GM12891 (cell line): ENCODE measurements around the gene HOXD8.

ENCODE experiments used
- DNase-seq: peaks from one replicate; pipeline ENCODE4 v3.0.0; 2011; ENCODE audit warnings: low spot score; ENCODE audit not compliant: insufficient read length
- FAIRE-seq: peaks from 2 replicates; lab custom pipeline; 2011; peaks lifted over from hg19 to GRCh38; lab: Jason Lieb, UNC
- PAX5 ChIP-seq: IDR thresholded peaks from 2 replicates; pipeline ENCODE4 v1.6.1; 2011; ENCODE audit warnings: low read length, moderate library complexity, mild to moderate bottlenecking; ENCODE audit not compliant: insufficient read depth, severe bottlenecking
- POLR2A ChIP-seq: IDR thresholded peaks from 2 replicates; pipeline ENCODE4 v1.6.1; 2011; ENCODE audit warnings: low read depth, low read length, control low read depth
- POLR2AphosphoS5 ChIP-seq: IDR thresholded peaks from 2 replicates; pipeline ENCODE4 v1.6.1; 2011; ENCODE audit warnings: low read depth, low read length, control low read depth
- POU2F2 ChIP-seq: IDR thresholded peaks from 2 replicates; pipeline ENCODE4 v1.6.1; 2011; ENCODE audit warnings: low read depth, mild to moderate bottlenecking, control low read depth, low read length, moderate library complexity
- SPI1 ChIP-seq: IDR thresholded peaks from 2 replicates; pipeline ENCODE4 v1.6.1; 2011; ENCODE audit warnings: low read depth, low read length, control low read depth
- TAF1 ChIP-seq: IDR thresholded peaks from 2 replicates; pipeline ENCODE4 v1.6.1; 2011; ENCODE audit warnings: low read depth, low read length, control low read depth

HOXD8 gene

DNA sequence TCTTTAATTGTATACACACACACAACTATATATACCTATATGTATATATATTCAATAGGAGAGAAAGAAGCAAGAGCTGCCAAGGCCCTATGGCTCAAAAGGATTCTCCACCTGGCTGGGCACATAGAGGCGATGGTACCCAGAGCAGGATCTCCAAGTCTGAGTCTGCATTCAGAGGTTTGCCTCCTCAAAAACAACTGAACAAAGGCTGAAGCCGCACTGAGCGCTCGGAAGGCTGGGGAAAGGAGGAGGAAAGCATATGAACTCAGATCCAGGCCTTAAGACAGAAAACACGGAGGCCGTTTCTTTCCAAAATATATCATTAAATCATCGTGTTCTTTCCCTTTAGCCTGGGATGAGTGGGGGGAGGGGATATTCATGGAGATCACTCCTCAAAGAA lies 26.3 kb upstream of the HOXD8 start:
- DNase-seq (no peak), FAIRE-seq (no peak)
- no peak for TF ChIP-seq PAX5
- no peak for TF ChIP-seq POLR2AphosphoS5
- TF ChIP-seq POU2F2: no peak
- no peak for TF ChIP-seq TAF1
- no peak for TF ChIP-seq SPI1
- no peak for TF ChIP-seq POLR2A

DNA sequence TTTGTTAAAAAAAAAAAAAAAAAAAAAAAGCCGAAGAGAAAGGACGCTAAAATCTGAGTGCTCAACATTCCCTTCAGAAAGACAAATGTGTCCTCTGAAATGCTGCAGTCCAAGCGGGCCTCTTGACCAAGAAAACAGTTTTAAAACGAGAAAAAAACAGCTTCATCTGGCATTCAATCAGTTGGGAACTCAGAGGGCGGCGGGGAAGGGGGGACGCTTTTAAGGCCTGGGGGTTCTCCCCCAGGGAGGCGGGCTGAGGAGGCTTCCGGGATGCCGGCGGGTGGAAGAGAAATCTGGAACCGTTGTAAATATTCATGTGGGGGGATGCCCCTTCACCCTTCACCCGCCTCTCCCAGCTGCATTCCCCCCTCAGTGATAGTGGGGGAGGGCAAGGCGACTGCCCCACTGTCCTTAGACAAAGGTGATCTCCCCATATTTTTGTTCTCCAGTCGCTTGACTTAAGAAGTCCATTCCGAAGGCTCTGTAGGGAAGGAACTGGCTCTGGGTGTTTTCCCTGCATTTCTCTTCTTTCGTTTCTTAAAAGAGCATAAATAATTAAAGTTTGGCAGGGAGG lies 25.7 kb upstream of the HOXD8 start:
- no peak for DNase-seq
- FAIRE-seq: no peak
- TF ChIP-seq POLR2AphosphoS5 (no peak), POLR2A (no peak), TAF1 (no peak), POU2F2 (no peak), SPI1 (no peak), PAX5 (no peak)

DNA sequence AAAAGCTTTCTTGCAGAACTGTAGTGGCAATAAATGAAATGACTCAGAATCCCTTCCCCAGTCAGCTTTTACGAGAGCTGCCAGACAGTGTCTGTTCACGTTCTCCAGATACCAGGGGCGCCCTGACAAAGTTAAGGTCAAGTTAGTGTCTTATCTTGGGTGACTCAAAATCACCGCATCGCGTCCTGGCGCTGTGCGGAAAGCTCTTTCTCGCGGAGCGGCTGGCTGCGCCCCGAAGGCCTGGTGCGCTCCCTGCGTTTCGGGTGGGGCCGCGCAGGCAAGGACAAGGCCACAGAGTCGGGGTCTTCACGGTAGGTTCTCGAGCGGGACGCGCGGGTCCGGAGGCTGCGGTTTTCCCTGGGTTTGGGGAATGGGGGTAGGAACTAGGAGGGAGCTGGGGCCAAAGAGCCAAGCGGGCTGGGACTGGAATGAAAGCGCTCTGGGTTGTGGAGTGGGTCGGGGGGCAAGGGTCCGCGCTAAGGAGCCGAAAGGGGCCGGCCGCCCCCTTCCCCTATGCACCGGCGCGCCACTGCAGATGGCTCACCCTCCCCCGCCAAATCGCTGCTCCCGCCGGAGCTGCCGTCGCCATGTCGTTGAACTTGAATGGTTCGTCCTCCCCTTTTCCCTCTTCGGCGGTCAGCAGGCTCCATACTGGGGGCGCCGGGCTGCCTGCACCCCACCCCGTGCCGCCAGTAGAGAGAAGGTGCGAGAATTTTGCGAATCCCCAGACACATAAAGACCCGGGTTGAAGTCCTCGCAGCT lies 25.0 kb upstream of the HOXD8 start:
- TF ChIP-seq POU2F2 (no peak), POLR2A (no peak), SPI1 (no peak), PAX5 (no peak), TAF1 (no peak), POLR2AphosphoS5 (no peak)
- no peak for DNase-seq
- no peak for FAIRE-seq

DNA sequence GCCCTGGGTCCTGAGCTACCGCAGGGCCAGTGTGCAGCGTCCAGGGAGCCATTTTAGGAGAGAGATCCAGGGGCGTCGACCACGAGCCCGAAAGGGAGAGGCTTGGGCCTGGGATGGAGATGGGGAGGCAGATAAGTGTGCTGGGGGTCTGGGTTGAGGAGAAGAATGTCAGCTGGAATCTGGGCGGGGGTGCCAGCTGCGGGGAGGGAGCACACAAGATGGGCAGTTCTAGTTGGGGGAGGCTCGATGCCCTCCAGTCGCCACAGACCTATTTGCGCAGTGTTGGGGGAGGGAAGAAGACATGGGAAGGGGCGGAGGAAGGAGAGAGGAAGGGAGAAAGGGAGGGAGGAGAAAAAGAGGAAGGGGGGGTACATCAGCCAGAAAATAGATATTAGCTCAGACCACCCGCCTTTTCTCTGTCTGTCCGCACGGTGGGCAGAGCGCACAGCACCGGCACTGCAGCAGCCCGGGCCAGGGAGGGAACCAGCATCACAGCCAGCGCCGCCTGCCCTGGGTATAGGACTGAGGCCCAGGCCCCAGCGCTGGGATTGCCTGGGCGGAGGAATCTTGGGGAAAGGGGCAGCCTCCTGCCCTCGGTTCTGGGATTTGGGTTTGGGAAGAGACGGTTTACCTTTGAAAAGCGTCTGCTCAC lies 24.3 kb upstream of the HOXD8 start:
- no peak for FAIRE-seq
- DNase-seq: no peak
- no peak for TF ChIP-seq POLR2A

DNA sequence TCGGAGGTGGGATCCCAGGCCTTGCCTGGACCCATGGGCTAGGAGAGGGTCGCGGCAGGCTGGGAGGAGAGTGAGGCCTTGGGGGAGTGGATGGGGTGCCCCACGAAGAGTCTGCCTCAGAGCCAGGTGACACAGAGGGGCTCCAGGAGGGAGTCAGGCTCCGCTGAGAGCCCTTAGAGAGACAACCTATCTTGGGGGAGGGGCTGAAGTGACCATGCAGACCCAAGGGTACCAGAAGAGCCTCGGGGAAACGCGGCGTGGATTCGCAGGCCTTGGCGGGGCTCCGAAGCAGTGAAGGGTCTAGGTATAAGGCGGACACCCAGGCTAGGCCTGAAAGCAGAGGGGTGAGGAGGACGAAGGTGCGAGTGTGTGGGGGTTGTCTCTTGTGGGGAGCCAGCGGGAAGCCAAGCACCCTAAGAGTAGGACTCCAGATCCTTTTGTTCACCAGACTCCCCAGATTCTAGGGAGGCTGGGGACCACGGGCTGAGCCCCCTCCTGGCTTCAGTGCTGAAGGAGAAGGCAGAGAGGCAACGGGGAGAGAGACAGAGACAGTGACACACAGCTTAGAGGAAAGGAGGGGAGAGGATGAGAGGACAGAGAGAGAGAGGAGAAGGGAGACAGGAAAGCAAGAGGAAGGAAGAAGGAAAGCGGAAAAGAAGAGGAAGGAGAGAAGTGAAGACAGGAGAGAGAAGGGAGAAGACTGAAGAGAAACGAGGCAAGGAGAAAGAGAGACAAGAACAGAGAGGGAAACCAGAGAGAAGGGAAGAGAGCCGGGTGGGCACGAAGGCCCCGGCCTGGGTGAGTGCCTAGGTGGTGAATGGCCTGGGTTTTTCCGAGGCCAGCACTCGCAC lies 23.6 kb upstream of the HOXD8 start:
- DNase-seq (no peak), FAIRE-seq (no peak)
- TF ChIP-seq POLR2AphosphoS5: no peak

DNA sequence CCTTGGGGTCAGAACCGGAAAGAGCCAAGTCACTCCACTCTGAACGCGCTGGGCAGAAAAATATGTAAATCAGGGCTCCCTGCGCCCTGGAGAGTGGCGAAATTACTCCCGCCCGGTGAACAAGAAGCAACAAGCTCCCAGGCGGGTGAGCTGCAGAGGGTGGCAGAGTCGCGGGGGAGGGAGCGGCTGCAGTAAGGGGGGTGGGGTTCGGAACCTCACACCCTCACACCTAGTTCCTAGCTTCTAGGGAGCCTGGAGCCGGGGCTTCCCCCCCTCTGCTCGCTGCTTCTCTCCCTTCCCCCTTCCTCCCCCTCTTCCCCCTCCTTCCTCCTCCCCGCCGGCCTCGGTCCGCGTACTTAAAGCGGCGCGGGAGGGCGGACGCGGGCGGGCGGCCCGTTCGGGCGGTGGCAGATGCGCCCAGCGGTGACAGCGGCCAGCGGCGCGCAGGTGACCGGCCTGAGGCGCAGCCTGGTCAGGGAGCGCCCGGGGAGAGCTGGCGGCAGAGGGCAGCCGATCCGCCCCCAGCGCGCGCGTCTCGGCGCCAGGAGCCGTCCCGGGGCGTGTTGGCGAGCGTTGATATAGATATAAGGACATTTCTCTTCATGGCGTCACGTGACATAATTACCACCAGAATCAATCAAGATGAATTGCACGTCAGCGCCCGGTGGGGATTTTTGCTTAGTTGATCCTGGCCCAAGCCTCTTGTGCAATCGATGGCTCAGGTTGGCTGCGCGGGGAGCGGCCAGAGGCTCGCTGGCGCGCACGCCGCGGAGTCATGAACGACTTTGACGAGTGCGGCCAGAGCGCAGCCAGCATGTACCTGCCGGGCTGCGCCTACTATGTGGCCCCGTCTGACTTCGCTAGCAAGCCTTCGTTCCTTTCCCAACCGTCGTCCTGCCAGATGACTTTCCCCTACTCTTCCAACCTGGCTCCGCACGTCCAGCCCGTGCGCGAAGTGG lies 22.6 kb upstream of the HOXD8 start, which contains the start of gene HOXD11:
Gene HOXD11 (plus strand): TSS at position 700 of the 959 bp plus-strand sequence. CDS start 76 bp downstream, at position 776.
- TF ChIP-seq PAX5 (no peak), POLR2A (no peak), POU2F2 (no peak), POLR2AphosphoS5 (no peak), SPI1 (no peak), TAF1 (no peak)
- DNase-seq (no peak), FAIRE-seq (no peak)

DNA sequence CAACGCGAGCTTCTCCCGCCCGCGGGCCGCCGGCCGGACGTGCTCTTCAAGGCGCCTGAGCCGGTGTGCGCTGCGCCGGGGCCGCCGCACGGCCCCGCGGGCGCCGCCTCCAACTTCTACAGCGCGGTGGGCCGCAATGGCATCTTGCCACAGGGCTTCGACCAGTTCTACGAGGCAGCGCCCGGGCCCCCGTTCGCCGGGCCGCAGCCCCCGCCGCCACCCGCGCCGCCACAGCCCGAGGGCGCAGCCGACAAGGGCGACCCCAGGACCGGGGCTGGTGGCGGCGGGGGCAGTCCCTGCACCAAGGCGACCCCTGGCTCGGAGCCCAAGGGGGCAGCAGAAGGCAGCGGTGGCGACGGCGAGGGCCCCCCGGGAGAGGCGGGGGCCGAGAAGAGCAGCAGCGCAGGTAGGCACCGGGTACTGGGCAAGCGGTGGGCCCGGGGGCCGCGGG lies 21.7 kb upstream of the HOXD8 start:
- DNase-seq: no peak
- FAIRE-seq: no peak
- TF ChIP-seq POU2F2: no peak
- TF ChIP-seq POLR2AphosphoS5: no peak
- no peak for TF ChIP-seq PAX5
- TF ChIP-seq POLR2A: no peak

DNA sequence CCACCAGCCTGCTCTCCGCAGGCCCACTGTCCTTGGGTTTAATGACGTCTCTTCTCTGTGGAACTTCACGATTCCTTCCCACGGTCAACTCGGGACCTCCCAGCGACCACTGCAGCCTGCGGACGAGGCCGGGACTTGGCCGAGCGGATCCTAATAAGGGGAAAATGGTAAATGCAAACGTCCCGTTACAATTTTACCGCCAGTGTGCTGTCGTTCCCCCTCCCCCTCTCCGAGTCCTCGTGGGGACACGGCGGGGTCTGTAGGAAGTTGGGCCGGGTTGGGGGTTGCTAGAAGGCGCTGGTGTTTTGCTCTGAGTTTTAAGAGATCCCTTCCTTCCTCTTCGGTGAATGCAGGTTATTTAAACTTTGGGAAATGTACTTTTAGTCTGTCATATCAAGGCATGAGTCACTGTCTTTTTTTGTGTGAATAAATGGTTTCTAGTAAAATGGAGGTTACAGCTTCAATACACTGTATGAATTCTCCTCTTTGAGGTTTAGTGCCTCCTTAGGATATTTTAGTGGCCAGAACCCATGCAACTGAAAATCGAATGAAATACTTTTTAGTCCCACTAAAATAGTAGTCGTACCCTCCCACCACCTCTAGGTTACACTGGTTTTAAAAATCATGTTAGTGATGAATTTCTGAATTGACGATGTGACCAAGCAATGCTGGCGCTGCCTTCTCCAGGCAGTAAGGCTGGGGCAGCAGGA lies 20.2 kb upstream of the HOXD8 start:
- TF ChIP-seq POU2F2 (no peak), POLR2A (no peak), SPI1 (no peak), POLR2AphosphoS5 (no peak), TAF1 (no peak), PAX5 (no peak)
- FAIRE-seq: no peak
- DNase-seq: no peak
